H1 (cell line): ENCODE measurements around the gene CAPNS1. TPM values are rescaled to one million over a fixed set of nuclear protein-coding genes. Genes with fewer than 3 reads are reported as not detected.
A peak's percentile ranks its signal among the peaks of the same experiment; 100 is the strongest.

Experiments used
- CTCF ChIA-PET: fragments of 300-600 bp; sonication (Branson Sonifier 250); formaldehyde crosslinking; loops from one replicate; lab custom pipeline; 2021; ENCODE audit not compliant: partially characterized antibody; lab: Charles Lee
- POLR2A ChIA-PET: fragments of 300-600 bp; sonication (Branson Sonifier 250); formaldehyde crosslinking; loops from one replicate; lab custom pipeline; 2021; ENCODE audit warnings: inconsistent platforms; ENCODE audit not compliant: partially characterized antibody; lab: Charles Lee
- DNase-seq, 2 experiments: peaks; one replicate each; pipeline versions ENCODE4 v3.0.0 to v3.0.0-alpha.2; 2010 to 2022; ENCODE audit warnings: low spot score in 2 of 2, low read depth in 1 of 2, mixed read lengths in 1 of 2
- FAIRE-seq: peaks from 2 replicates; lab custom pipeline; 2011; peaks lifted over from hg19 to GRCh38; lab: Jason Lieb, UNC
- H2AFZ ChIP-seq: 2 replicates; pipeline ENCODE4 v1.8.1; 2012; ENCODE audit warnings: low read length, inconsistent platforms
- H2AK5ac ChIP-seq: 2 replicates; pipeline ENCODE4 v1.6.1; 2013; ENCODE audit warnings: low read depth, low read length
- H2BK120ac ChIP-seq: replicated peaks from 2 replicates; pipeline ENCODE3; 2013; ENCODE audit warnings: low read depth, low read length, inconsistent platforms
- H2BK12ac ChIP-seq: 2 replicates; pipeline ENCODE4 v1.6.1; 2013; ENCODE audit warnings: low read depth, low read length
- H2BK15ac ChIP-seq: 2 replicates; pipeline ENCODE4 v1.6.1; 2013; ENCODE audit warnings: low read length
- H2BK20ac ChIP-seq: 2 replicates; pipeline ENCODE4 v1.6.1; 2013; ENCODE audit warnings: low read length
- H2BK5ac ChIP-seq: 2 replicates; pipeline ENCODE4 v1.6.1; 2013; ENCODE audit warnings: low read depth, low read length
- H3K14ac ChIP-seq: 2 replicates; pipeline ENCODE4 v1.6.1; 2013; ENCODE audit warnings: inconsistent platforms; ENCODE audit not compliant: insufficient read length
- H3K18ac ChIP-seq: 2 replicates; pipeline ENCODE4 v1.6.1; 2013; ENCODE audit warnings: low read length; ENCODE audit errors: extremely low read depth
- H3K23ac ChIP-seq: 2 replicates; pipeline ENCODE4 v1.6.1; 2013; ENCODE audit warnings: inconsistent platforms; ENCODE audit not compliant: insufficient read length
- H3K23me2 ChIP-seq: 2 replicates; pipeline ENCODE4 v1.6.1; 2013; ENCODE audit warnings: low read depth, low read length
- H3K27ac ChIP-seq: 2 replicates; pipeline ENCODE4 v1.6.1; 2011; ENCODE audit warnings: low read depth, low read length, inconsistent platforms
- H3K27me3 ChIP-seq, 4 experiments: replicated peaks in 1 of 4; 1 replicate in 1 of 4; 2 replicates in 3 of 4; pipeline versions ENCODE4 v1.6.1 to v1.8.1; 2011 to 2013; ENCODE audit warnings: low read length in 3 of 4, mild to moderate bottlenecking in 3 of 4, inconsistent platforms in 2 of 4, mixed read lengths in 2 of 4, moderate library complexity in 1 of 4; ENCODE audit not compliant: control insufficient read depth in 3 of 4, insufficient read depth in 3 of 4; ENCODE audit errors: extremely low read depth in 1 of 4
- H3K36me3 ChIP-seq, 4 experiments: 2 replicates each; pipeline versions ENCODE4 v1.6.1 to v1.8.1; 2011 to 2013; ENCODE audit warnings: mild to moderate bottlenecking in 4 of 4, low read length in 3 of 4, moderate library complexity in 2 of 4, control low read depth in 1 of 4, inconsistent platforms in 1 of 4; ENCODE audit not compliant: insufficient read depth in 4 of 4, control insufficient read depth in 2 of 4
- H3K4ac ChIP-seq: replicated peaks from 2 replicates; pipeline ENCODE3; 2013; ENCODE audit warnings: low read length, low read depth, mixed read lengths, inconsistent platforms; ENCODE audit not compliant: insufficient read length
- H3K4me1 ChIP-seq, 4 experiments: replicated peaks in 1 of 4; 1 replicate in 1 of 4; 2 replicates in 3 of 4; pipeline versions ENCODE4 v1.6.1 to v1.8.1; 2011 to 2013; ENCODE audit warnings: low read length in 3 of 4, inconsistent platforms in 2 of 4, mixed read lengths in 1 of 4; ENCODE audit not compliant: insufficient read depth in 4 of 4, control insufficient read depth in 3 of 4
- H3K4me2 ChIP-seq, 2 experiments: 2 replicates each; pipeline versions ENCODE4 v1.6.1 to v1.8.1; 2011 to 2013; ENCODE audit warnings: low read depth in 2 of 2, low read length in 2 of 2, control low read depth in 1 of 2, inconsistent platforms in 1 of 2, mild to moderate bottlenecking in 1 of 2; ENCODE audit not compliant: insufficient read depth in 1 of 2
- H3K4me3 ChIP-seq, 4 experiments: fragments of 200-600, 300-600 bp in 1 of 4; sonication (generic), shearing (Covaris generic), sonication (Bioruptor Twin) in 1 of 4; 2 replicates each; pipeline versions ENCODE4 v1.5.1 to v1.8.1; 2011 to 2016; ENCODE audit warnings: low read length in 4 of 4, low read depth in 3 of 4, control low read depth in 2 of 4, inconsistent platforms in 2 of 4, mild to moderate bottlenecking in 2 of 4, mixed read lengths in 1 of 4, moderate library complexity in 1 of 4; ENCODE audit not compliant: insufficient read depth in 2 of 4; ENCODE audit errors: extremely low read depth in 1 of 4
- H3K56ac ChIP-seq: replicated peaks from 2 replicates; pipeline ENCODE3; 2013; ENCODE audit warnings: low read depth, mild to moderate bottlenecking, mixed read lengths, low read length, inconsistent platforms; ENCODE audit not compliant: insufficient read length
- H3K79me1 ChIP-seq: 2 replicates; pipeline ENCODE4 v1.6.1; 2013; ENCODE audit warnings: low read depth, low read length, control low read depth
- H3K79me2 ChIP-seq, 2 experiments: 2 replicates each; pipeline versions ENCODE4 v1.6.1 to v1.8.1; 2012 to 2013; ENCODE audit warnings: low read length in 2 of 2, mild to moderate bottlenecking in 2 of 2, inconsistent platforms in 1 of 2; ENCODE audit not compliant: insufficient read depth in 2 of 2, control insufficient read depth in 1 of 2
- H3K9ac ChIP-seq, 4 experiments: replicated peaks in 1 of 4; 1 replicate in 1 of 4; 2 replicates in 3 of 4; pipeline versions ENCODE4 v1.6.1 to v1.8.1; 2011 to 2013; ENCODE audit warnings: low read depth in 3 of 4, low read length in 3 of 4, control low read depth in 2 of 4, mild to moderate bottlenecking in 2 of 4, moderate library complexity in 2 of 4, inconsistent platforms in 1 of 4; ENCODE audit errors: extremely low read depth in 1 of 4
- H3K9me3 ChIP-seq, 2 experiments: 2 replicates each; pipeline versions ENCODE4 v1.6.1 to v1.8.1; 2012 to 2013; ENCODE audit warnings: mild to moderate bottlenecking in 2 of 2, moderate library complexity in 2 of 2, control low read depth in 1 of 2, inconsistent platforms in 1 of 2, low read depth in 1 of 2, low read length in 1 of 2, mixed read lengths in 1 of 2; ENCODE audit not compliant: insufficient read depth in 2 of 2
- H4K20me1 ChIP-seq, 2 experiments: replicated peaks in 1 of 2; 2 replicates each; pipeline versions ENCODE3 to v1.8.1; 2011 to 2013; ENCODE audit warnings: inconsistent platforms in 2 of 2, low read length in 2 of 2, mild to moderate bottlenecking in 1 of 2; ENCODE audit not compliant: insufficient read depth in 2 of 2, control insufficient read depth in 1 of 2
- H4K5ac ChIP-seq: 2 replicates; pipeline ENCODE4 v1.6.1; 2013; ENCODE audit warnings: low read length, low read depth, mixed read lengths, inconsistent platforms; ENCODE audit not compliant: insufficient read length
- H4K8ac ChIP-seq: 2 replicates; pipeline ENCODE4 v1.8.0; 2013; ENCODE audit warnings: mild to moderate bottlenecking, moderate library complexity, low read length, inconsistent platforms; ENCODE audit not compliant: insufficient read depth; ENCODE audit errors: extremely low read depth
- H4K91ac ChIP-seq: replicated peaks from 2 replicates; pipeline ENCODE3; 2013; ENCODE audit warnings: low read length, mixed read lengths, inconsistent platforms; ENCODE audit not compliant: insufficient read length
- BACH1 ChIP-seq: IDR thresholded peaks from 2 replicates; pipeline ENCODE4 v1.6.1; 2012; ENCODE audit warnings: low read length, improper control_type of control experiment
- POLR2AphosphoS5 ChIP-seq: IDR thresholded peaks from 2 replicates; pipeline ENCODE4 v1.6.1; 2011; ENCODE audit warnings: low read depth, low read length
- WGBS, 2 experiments: shearing (Covaris generic) in 1 of 2; methylation state at CpG; one replicate each; pipeline versions ENCODE4 v1.1.6 to v1.1.7; 2013 to 2015; ENCODE audit warnings: low lambda C conversion rate in 2 of 2, mixed read lengths in 2 of 2, inconsistent platforms in 1 of 2, low coverage in 1 of 2, missing lambda C conversion rate in 1 of 2; ENCODE audit not compliant: insufficient replicate concordance in 2 of 2, insufficient coverage in 1 of 2, insufficient read length in 1 of 2; ENCODE audit errors: extremely low coverage in 1 of 2, missing lambda C conversion rate in 1 of 2; 5-methylcytosine and 5-hydroxymethylcytosine counted together
- polyA plus RNA-seq, 7 experiments: library from polyadenylated mRNA; depleted of rRNA in 3 of 7; stranded (reverse) in 5 of 7; unstranded in 2 of 7; fragments of >200 nt in 5 of 7; fragments of 200-250 nt in 2 of 7; gene quantifications; 1 replicate in 5 of 7; 2 replicates in 1 of 7; 4 replicates in 1 of 7; pipeline versions ENCODE4 v1.2.1 to v1.2.3, GENCODE V29; 2011 to 2013; ENCODE audit warnings: missing spikeins in 2 of 7, mixed read lengths in 2 of 7
- total RNA-seq: library from RNA; stranded (reverse); fragmentation: NEBNext Ultra II Directional; extraction: Animal tissue kit (Norgen Biotek cat#: 25700); gene quantifications from 2 replicates; pipeline ENCODE4 v1.2.1, GENCODE V29; 2021

CAPNS1 gene
- total and polyA plus RNA-seq, 2 of the 8 experiments (the other 6 are each of a cell fraction or from before 2014, with no cell fraction given): 382 to 438 TPM

- Histone ChIP-seq H3K36me3 (peaks cover 7 to 33% (median 15%) of the 10 kb centered on the region in 4 experiments; a peak in 6 of 8 replicates), H3K9ac (no peak overlapping the region), H3K14ac (no peak overlapping the region), H4K20me1 (peaks cover 0 to 8% of the 10 kb centered on the region in 2 experiments), H2AK5ac (no peak overlapping the region), H3K18ac (no peak overlapping the region), H4K8ac (no peak overlapping the region), H3K9me3 (no peaks in the 10 kb centered on the region), H3K56ac (no peak overlapping the region), H2BK12ac (no peak overlapping the region), H3K27me3 (no peaks in the 10 kb centered on the region), H3K23me2 (peaks cover 13% of the 10 kb centered on the region; the same call in 1 of the 2 replicates), H2AFZ (no peak overlapping the region), H2BK5ac (no peak overlapping the region; the same call in 1 of the 2 replicates), H3K4me3 (peak overlapping the region; percentile 17 to 47 (median 38); a peak in 6 of 8 replicates), H3K4me1 (peaks cover 0 to 5% (median 0%) of the 10 kb centered on the region in 4 experiments; a peak in 1 of 7 replicates), H2BK120ac (no peak overlapping the region), H2BK20ac (no peak overlapping the region), H4K5ac (no peak overlapping the region), H3K27ac (no peak overlapping the region), H3K23ac (no peak overlapping the region), H3K79me2 (no peaks in the 10 kb centered on the region), H3K4ac (no peak overlapping the region), H3K4me2 (peak overlapping the region; percentile 58 to 97), H2BK15ac (no peak overlapping the region), H3K79me1 (no peaks in the 10 kb centered on the region), H4K91ac (no peak overlapping the region)
- ChIA-PET POLR2A (interaction anchor here (0.6 to 4.2 kb wide), 17 partner anchors 8 to 338 kb away, joined by 3 to 29 read pairs (median 4); partner anchors contain the start of genes CAPNS1, POLR2I, TBCB and ZNF566), CTCF (interaction anchor here (0.8 to 2.9 kb wide), 4 partner anchors 15 to 23 kb away, joined by 3 to 17 read pairs (median 4); no protein-coding TSS in a partner anchor)
- DNase-seq (no peak), FAIRE-seq (no peak)
- TF ChIP-seq POLR2AphosphoS5: peak; percentile 2; the same call in 1 of the 2 replicates
- no peak for TF ChIP-seq BACH1
- WGBS, 2 experiments: 66% methylated on average over 26 of the region's 47 CpGs; no CpG with 5 or more reads in 1 of the 2 experiments
These were observed 11.5 kb downstream of the CAPNS1 start for GRCh38 chr19:36151144-36152018.
